Right hindlimb (tissue), 1 donor: ENCODE data around the gene CCNO.
A peak's percentile ranks its signal among the peaks of the same experiment; 100 is the strongest.

Source experiments
- DNase-seq: peaks from one replicate; pipeline ENCODE4 v3.0.0-alpha.2; 2018

CCNO gene

DNA sequence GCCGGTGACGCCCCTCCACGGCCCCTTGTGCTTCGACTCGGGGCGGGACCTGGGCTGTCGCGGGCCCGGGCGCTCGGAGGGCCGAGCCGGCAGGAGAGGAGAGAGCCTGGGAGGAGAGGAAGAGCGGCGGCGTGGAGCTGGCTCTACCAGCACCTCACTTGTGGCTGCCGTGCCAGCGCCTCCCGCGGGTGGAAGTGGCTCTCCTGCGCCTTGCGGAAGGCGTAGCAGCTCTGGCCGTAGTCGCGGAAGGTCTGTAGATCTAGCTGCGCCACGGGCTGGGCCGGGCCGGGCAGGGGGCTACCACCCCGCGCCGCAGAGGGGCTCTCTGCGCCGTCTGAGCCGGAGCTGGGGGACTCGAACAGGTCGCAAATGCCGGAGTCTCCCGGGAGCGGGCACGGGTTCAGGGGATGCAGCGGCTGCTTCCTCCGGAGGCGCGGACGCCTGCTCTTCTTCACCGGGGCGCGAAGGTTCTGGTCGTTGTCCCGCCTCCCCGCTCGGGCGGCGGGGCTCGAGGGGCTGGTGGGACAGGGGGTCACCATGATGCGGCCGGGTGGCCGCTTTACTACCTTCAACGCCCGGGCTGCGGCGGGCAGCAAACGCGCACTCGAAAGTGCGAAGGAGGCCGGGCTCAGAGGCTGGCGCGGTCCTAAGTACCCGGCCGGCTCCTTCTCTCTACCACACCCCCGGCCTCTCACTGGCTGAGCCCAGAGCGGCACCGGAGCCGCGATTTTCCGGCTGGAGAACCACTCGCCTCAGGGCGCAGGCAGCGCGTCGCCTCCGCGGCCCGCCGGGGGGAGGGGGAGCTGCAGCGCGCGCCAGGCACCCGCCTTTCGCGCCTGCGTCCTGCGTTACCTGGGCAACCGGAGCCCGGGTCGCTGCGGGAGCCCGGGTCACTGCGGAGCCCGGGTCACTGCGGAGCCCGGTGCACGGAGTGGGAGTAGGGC, at the start of gene CCNO:
CCNO (minus strand) TSS at position 624 of the 944 bp plus-strand sequence; CDS start at position 539, 85 bp downstream.
- peak; percentile 77 for DNase-seq

DNA sequence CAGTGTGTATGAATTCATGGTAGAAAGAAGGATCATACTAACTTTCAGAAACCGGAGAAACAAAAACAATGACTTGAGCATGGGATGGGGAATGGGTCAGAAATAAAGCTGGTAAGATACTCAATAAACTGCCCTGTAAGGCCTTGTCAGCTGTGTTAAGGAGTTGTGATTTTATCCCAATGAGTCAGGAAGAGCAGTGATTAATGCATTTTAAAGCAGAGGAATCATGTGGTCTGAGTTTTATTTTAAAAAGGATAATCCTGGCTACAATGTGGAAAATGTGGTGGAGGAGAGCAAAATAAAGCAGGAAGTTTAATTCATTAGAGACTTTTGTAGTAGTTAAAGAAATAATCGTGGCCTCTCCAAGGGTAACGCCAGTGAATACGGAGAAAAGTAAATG, 45.4 kb upstream of the CCNO start:
- no peak for DNase-seq

DNA sequence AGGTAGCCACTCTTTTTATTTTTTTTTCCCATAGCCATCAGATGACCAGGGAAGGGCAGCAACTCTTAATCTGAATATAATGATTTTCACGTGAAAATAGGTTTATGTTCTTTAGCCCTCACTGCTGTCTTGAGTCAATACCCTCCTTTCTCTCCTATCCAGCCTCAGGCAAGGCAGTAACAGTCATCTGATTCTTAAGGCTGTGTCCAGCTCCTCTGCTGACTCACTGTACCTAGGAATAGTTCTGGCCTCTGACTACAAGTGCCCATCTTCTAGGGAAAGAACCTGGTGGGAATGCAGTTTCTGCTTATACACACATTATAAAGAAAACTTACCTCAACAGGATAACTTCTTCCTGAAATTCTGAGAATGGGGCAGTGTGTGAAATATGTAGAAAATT, 43.4 kb upstream of the CCNO start:
- DNase-seq, result no peak

DNA sequence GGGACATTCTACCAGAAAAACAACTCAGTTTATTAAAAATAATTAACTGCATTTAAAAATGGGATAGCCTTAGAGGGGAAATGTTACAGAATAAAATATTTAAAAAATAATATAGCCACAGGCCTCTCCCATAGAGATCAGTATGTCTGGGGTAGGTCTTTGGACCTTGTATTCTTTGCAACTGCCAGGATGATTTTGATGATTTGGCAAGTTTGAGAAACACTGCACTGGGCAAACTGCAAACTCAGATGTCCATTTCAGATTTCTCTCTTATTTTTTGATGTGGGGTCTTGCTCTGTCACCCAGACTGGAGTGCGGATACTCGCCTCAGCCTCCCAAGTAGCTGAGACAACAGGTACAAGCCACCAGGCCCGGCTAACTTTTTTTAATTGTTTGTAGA, 24.9 kb upstream of the CCNO start:
- no peak for DNase-seq

DNA sequence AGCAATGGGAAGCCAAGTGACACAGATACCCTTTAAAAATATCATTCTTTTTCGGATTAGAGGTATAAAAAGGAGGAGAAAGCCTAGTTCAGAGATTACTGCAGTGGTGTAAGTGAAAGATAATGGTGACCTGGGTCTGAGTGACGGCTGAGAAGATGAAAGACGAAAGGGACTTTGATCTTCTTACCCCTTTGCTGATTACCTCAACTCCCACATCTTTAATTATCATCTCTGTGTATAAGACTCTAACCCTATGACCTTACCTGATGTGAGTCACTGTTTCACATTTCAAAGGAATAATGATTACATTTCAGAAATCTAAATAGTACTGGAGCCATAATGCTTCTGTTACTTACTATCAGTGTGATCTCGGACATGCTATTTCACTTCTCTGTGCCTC, 21.4 kb upstream of the CCNO start:
- no peak for DNase-seq

- no peak for DNase-seq
Measured at GRCh38 chr5:55250064-55250463, 16.7 kb upstream of the CCNO start.

GRCh38 chr5:55241746-55242145, 8.3 kb upstream of the CCNO start:
- no peak for DNase-seq

DNA sequence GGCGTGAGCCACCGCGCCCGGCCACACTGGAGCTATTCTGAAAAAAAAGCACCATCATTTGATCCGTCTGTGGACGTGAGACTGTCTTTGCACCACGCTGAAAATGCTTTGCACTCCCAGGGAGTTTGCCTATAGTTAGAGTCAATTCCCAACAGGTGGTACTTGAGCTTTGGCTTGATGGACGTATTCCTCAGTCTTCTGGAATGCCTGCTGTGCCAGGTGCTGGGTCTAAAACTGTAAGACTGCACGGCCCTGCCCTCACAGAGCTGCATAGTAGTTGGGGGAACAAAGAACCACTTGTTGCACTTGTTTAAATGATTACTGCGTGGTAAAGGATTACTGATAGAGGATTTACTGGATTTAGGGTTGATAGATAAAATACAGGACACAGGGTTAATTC, 3.4 kb upstream of the CCNO start:
- DNase-seq, result peak; percentile 39

DNA sequence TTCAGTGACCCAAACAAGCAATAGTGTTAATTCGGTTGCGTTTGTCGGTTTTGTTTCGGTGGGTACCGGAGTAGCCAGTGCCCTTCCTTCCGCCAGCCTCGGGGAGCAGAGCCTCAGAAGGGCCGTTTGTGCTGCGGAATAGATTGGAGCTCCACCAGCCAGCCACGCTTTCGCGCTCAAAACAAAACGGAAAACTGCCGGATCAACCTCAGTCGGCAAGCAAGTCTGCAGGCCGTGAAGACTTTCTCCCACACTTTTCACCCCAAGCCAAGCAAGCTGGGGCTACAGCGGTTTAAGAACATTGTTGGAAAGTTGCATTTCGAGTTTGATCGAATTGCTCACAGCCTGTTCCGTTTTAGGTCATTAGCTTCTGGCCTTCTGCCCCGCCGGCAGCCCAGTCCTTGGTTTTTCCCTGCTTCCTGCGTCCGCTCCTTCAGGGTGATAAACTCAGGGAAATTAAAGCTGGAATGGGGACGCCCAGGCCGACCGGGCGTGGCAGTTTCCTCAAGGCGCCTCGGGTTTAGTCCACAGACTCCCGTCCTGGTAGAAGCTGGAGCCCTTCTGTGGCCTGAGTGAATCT, 803 bp upstream of the CCNO start:
- peak; percentile 47 for DNase-seq

- peak; percentile 44 for DNase-seq
Measured at GRCh38 chr5:55232271-55232984, 980 bp downstream of the CCNO start.

DNA sequence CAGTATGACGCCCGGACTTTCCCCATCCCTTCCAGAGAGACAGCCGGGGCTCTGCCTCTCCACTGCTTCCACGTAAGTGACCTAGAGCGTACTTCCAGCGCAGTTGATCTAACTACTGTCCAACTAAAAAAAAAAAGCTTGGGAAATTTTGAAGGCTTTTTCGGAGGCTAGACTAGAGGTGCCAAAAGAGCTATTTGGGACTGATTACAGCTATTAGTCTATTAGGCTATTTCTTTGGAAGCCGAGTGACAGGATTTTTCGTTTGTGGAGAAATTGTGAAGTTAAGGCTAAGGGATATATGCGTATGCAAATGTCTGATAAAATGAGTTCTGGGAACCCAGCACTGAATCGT, 1.5 kb downstream of the CCNO start:
- no peak for DNase-seq

GRCh38 chr5:55231029-55231918, 2.1 kb downstream of the CCNO start:
- peak; percentile 49 for DNase-seq

DNA sequence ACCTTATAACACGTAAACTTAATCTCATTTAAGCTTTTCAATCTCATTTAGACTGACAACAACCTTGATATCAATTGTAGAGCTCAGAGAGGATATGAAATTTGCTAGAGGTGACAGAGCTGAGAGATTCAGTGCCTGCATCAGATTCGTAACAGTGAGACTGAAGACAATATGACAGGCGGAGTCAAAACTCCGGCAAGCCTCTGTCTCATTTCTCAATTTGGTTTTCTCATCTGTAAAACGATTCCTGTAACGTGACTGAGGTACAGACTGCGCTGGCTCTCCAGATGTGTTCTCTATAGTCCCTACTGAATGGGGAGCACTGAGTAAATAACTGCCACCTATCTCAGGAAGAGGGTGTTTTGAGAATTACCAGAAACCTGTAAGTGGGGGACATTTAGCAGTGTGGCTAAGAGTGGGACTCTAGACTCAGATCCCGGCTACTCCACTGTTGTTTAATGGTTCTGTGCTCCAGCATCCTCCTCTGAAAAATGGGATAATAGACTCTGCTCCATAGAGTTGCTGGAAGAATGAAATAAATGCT, 3.2 kb downstream of the CCNO start:
- no peak for DNase-seq

DNA sequence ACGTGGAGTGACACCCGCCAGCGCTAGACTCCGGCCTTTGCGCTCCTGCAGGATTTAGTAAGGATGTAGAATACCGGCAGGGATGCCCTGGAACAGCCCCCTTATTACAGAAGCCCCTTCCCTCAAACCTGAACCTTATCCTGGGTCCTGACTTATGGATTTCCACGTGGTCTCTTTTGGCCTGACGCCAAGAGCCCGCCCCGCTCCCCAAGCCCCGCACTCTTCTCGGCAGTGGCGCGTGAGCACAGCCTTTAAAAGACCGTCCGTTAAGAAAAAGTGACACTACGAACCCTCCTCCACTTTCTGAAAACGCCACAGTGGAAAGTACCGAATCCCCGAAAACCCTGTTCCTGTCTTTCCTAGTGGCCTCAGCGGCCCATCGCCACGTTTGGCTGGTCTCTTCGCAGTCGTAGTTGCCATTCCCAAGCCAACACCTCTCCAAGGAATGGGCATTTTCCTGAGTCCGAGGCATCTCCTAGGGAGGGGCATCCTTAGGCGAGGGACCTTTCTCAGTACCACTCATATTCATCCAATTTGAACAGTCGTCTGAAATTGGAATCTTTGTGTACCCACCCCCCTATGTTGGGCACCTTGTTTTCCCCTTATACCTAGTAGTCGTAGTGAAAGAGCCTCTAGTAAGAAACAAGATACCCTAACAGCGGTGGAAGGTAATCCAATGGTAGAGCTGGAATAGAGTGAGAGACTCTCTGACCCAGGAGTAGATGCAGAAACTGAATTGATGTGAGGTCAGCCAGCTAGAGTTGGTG, 5.6 kb downstream of the CCNO start:
- DNase-seq, result peak; percentile 24

- DNase-seq, result peak; percentile 46
Measured at GRCh38 chr5:55226934-55227663, 6.3 kb downstream of the CCNO start, which contains the start of gene MCIDAS. TSS of gene MCIDAS (minus strand) at chr5:55227315. CDS start at chr5:55227138, 177 bp downstream.

DNA sequence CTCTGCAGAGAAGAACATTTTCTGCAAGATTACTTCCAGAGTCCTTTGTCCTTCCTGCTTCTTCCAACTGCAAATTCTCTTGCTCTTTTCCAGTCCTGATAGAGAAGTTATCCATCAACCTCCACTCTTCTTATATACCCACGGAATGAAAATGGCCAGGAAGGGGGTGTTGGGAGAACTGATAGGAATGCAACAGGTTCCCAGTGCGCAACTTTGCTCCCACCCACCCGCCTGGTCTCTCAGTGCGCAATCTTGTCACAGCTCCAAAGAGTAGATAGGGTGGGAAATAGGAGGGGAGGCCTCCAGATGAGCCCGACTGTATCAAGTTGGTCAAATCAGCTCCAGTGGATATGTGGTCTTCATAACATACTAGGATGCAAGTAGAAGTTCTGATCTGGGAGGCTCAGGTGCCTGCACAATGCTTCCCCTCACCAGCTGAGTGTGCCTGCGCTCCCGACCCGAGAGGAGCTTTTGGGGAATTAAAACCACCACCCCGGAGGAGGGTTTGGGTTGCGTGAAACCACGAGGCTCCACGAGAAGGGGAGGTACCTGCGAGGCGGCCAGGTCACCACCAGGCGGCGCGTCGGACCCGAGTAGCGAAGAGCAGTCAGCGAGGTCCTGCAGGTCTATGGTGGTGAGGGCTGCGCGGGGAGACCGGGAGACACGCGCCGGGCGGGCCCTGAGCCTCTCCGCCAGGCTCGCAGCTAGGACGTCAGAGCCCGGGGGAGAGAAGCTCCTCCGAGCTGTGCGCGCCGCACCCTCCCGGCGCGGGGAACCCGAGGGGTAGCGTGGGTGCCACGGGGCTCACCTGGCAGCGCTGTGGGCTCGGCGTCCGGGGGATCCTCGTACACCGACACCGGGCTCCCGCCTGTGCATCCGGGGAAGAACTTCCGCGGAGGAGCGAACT, 7.1 kb downstream of the CCNO start:
- DNase-seq, result peak; percentile 74

- no peak for DNase-seq
Measured at GRCh38 chr5:55225346-55225745, 8.1 kb downstream of the CCNO start.

DNA sequence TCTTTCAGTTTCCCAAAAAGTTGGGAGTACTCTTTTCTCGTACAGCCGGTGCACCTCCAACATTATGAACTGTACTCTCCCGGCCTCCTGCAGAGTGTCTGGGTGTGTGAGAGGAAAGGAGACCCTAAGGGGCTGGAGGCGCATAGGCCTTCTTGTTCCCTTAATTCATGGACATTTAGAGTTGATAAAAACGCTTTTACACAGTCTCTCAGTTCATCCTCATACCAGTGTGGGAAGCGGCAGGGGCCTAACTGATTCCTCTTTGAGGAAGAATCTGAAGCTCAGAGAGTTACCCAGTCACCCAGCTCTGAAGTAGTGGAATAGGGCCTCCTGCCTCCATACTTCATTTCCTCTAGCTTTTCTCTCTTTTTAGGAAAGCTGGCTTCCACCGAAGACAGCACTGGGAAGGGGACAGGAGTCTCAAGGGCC, 9.6 kb downstream of the CCNO start:
- no peak for DNase-seq

DNA sequence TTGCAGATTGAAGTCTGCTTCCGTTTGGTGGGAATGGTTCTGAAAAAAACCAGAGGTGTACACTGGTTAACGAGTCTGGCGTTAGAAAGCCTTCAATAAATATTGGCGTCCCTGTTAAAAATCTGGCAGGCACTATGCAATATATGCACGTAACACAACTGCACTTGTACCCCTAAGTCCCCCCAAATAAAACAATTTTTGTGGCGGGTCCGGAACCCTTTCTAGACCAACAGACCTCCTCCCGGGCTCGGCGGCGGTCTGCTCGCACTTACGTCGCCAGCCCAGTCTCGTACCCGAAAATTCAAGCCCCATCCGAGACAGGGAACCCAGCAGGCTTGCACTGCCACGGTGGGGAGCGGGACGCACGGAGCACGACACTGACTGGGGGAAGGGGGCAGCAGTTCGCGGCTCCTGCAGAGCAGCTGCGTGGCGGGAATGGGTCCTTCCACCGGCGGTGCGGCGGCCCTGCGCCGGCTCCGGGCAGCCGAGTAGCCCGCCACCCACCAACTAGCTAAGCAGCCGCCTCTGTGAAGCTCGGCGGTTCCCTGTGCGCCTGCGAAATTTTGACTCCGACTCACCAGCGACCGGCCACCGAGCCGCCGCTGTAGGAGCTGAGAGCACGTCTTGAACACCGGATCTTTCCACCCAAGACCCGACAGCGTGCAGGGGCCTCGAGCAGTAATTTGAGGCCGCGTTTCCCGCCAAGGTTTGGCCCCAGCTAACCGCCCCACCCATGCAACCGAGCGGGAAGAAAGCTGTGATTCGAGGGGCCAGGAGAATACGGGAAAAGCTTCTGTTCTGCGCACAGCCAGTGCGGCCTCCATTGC, 10.2 kb downstream of the CCNO start:
- peak; percentile 37 for DNase-seq
